SHP77 (cell line): Measurements from ENCODE around the gene FLACC1.
"Not testable (repeated sequence)": the region's sequence is repeated elsewhere in the genome, so short reads cannot be mapped to it uniquely, and the experiment has no call there.

Source experiments
- DNase-seq, 2 experiments: peaks; one replicate each; lab custom pipeline; 2025; lab: John Stamatoyannopoulos, UW

FLACC1 gene

DNA sequence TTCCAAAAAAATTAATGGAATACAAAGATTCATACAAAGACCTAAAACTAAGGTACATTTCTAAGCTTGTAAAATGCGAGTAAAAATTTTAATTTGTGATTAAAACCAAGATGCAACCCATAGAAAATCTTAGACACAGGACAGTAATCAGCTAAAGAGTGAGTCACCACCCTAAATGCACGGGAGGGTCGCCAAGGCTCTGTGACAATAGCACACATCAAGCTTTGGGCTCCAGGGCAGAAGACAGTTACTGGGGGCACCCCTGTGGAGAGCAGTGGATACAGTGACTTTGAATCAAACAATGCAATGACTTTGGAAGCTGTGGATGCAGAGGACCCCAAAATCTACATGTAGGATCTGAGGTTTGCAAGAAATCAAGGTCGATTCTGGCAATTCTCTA is 7.5 kb downstream of the FLACC1 start:
- no peak for DNase-seq

DNA sequence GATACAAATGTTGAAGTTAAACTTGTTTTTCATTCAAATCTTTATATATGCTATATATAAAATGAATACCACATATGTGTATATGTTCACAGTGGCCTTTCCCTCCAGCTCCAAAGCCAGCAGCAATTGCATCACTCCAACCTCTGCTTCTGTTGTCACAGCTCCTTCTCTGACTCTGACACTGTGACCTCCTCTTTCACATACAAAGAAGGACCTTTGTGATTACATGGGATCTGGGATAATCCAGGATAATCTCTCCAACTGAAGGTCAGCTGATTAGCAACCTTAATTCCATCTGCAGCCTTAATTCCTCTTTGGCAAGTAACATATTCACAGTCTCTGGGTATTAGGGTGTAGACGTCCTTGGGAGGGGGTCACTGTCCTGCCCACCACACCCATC is 8.4 kb downstream of the FLACC1 start:
- DNase-seq, result no peak

DNA sequence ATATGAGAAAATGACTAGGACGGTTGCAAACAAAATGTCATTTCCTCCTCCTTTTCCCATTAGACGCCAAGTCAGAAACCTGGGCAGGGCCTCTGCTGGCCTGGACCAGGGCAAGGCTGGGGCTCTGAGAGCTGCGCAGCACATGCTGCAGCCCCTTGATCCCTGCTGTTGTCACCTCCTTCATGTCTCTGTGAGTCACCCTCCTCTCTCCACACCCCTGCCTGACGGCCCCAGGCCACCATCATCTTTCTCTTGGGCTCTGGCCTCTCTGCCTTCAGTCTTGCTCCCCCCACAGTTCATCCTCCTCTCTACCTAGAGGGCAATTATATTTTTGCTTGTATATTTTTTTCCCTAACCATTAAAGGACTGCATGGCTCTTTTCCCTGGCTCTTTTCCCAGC is 10.0 kb downstream of the FLACC1 start:
- no peak for DNase-seq

GRCh38 chr2:201345625-201346213 is 11.4 kb downstream of the FLACC1 start:
- no peak for DNase-seq

DNA sequence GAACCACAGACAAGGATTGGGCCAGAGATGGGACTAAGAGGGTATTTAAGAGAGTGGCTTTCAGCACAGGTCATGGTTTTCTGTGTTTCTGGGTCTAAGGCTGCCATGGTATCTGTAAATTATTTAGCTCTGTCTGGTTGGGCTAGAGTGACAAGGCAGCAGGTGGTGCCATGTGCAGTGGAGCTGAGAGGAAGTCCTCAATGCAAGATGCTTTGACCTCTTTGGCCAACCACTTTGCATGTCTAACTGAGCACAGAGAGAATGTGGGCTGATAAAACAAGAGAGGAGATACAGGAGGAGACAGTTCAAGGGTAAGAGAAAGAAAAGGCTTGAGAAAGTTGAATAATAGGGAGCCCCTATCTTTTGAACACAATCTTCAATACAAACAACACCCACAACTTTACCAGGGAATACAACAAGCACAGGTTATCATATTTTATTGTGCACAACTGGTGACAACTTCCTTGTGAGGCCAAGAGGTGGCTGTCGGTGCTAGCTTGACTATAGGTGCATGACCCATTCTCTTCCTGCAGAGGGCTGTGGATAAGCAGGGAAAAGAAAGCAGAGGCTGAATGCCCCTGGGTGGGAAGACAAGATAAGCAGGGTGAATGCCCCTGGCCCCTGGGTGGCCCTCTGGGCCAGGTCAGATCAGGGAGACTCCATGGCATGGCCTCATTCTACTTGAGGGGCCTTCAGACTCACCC is 12.3 kb downstream of the FLACC1 start:
- DNase-seq, result no peak

- no peak for DNase-seq
Observed at GRCh38 chr2:201343559-201343958, 13.6 kb downstream of the FLACC1 start.

GRCh38 chr2:201342923-201343322 is 14.2 kb downstream of the FLACC1 start:
- DNase-seq, result no peak

DNA sequence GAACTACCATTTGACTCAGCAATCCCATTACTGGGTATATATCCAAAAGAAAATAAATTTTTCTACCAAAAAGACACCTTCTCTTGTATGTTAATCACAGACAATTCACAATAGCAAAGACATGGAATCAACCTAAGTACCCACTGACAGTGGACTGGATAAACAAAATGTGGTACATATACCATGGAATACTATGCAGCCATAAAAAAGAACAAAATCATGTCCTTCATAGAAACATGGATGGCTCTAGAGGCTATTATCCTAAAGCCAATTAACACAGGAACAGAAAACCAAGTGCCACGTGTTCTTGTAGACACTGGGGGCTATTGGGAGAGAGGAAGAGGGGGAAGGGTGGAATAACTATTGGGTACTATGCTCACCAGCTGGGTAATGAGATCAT is 27.7 kb downstream of the FLACC1 start:
- DNase-seq, result no peak

GRCh38 chr2:201327678-201328077 is 29.5 kb downstream of the FLACC1 start:
- no peak for DNase-seq

DNA sequence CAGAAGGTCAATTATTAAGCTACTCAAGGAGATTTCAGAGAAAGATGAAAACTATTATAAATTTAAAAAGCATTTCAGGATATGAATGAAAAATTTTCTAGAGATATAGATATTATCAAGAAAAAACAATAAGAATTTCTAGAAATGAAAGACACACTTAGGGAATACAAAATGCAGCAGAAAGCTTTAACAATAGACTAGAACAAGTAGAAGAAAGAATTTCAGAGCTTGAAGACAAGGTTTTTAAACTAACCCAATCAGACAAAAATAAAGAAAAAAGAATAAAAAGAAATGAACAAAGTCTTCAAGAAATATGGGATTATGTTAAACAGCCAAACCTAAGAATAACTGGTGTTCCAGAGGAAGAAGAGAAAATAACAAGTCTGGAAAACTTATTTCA is 34.4 kb downstream of the FLACC1 start:
- DNase-seq, result no peak

DNA sequence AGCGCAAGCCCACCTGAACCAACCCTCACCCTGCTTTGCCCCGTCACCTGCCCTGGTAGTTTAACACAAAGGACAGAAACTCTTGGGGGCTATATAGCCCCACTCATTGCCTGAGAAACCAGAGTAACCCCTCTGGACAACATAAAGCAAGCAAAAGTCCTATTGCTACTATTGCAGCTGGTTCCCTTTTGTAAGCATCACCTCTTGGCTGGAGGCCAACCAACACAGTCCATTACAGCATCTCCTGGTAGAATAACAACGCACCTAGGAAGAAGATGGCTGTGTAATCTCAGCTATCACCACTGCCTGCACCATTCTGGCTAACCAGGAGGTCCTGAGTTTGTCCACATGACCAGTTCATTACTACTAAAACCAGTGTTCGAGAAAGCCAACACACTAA is 36.4 kb downstream of the FLACC1 start:
- DNase-seq, result peak; percentile 61 to 74

DNA sequence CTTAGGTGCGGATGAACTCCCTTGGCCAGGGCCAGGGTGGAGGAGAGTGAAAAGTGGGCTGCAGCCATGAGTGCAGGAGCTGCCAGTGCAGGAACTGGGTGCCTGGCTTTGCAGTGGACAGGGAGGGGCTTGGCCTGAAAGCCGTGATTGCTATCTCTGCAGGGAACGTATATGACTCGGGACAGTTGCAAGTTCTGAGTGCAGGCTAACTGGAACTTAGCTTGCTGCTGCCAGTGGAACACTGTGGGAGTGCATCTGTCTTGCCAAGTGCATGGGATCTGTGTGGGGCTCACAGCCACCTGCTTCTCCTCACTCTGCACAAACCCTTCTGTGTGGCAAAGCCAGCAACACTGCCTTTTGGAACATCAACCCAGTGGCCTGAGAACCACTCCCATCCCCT is 36.9 kb downstream of the FLACC1 start:
- no peak for DNase-seq

GRCh38 chr2:201319511-201319910 is 37.6 kb downstream of the FLACC1 start:
- DNase-seq, result no peak

DNA sequence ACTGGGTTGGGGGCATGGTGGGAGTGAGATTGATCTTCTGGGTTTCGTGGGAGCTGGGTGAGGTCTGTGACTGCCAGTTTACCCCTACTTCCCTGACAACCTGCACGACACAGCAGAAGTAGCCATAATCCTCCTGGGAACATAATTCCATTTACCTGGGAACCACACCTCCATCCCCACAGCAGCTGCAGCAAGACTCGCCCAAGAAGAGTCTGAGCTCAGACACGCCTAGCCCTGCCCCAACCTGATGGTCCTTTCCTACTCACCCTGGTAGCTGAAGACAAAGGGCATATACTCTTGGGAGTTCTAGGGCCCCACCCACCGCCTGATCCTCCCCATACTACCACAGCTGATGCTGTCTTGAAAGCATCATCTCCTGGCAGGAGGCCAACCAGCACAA is 43.8 kb downstream of the FLACC1 start:
- no peak for DNase-seq

DNA sequence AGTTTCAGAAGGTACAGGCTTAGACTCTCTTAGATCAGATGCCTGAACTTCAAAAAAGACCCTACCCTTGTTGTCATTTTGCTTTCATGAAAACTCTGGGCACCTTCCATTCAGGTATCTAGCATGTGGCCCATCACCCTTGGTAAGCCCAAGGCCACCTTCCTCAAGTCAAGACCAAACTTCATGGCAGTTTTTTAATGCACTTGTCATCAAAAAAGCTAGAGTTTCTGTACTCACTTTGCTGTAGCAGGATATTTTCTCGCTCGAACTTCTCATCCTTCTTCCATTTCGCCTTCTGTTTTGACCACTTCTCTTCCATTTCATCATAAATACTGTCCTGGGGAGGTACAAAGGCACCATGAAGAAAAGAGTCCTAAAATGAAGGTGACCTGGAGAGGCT is 48.2 kb downstream of the FLACC1 start:
- no peak for DNase-seq

DNA sequence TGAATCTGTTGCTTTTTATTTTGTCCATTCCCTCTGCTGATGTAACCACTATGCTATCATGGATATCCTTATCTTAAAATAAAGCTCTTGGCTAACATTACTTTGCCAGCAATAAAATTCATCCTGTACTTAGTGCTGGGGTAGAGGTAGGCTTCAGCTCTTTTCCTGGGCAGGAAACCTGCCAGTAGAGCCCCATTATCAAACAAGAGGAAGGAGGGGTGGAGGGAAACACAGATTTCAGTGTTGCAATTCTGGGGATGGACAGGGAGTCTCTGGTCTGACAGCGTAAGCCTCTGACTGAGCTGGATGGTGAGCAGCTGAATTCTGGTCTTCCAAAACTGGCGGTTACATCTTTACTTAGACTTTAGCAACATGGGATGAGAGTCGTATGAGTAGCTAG is 49.3 kb downstream of the FLACC1 start:
- no peak for DNase-seq

- DNase-seq, result not testable (repeated sequence)
Observed at GRCh38 chr2:201299929-201300328, 57.2 kb downstream of the FLACC1 start.

DNA sequence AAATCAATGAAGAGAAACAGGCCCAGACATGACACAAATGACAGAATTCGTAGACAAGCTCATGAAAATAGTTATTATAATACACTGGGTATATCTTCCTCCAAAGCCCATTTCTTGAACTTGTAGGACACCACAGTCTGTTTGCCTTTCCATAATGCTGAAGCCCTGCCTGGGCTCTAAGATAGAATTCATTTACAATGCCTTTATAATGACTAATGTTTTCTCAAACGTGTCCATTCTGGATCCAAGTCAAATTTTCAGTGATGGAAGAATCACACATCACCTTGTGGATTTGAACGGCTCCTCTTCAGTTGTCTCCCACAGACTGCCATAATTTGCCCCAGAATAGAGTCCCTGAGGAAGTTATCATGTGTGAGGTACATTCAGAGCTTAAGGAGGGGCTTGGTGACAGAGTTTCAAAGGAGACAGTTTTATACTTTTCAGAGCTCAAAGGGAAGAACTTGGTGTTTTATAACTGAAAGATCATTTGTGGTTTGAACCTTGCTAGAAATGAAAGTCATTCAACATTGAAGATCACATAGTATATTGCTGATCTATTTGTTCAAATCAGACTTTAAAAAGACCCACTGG is 58.6 kb downstream of the FLACC1 start:
- DNase-seq, result no peak

DNA sequence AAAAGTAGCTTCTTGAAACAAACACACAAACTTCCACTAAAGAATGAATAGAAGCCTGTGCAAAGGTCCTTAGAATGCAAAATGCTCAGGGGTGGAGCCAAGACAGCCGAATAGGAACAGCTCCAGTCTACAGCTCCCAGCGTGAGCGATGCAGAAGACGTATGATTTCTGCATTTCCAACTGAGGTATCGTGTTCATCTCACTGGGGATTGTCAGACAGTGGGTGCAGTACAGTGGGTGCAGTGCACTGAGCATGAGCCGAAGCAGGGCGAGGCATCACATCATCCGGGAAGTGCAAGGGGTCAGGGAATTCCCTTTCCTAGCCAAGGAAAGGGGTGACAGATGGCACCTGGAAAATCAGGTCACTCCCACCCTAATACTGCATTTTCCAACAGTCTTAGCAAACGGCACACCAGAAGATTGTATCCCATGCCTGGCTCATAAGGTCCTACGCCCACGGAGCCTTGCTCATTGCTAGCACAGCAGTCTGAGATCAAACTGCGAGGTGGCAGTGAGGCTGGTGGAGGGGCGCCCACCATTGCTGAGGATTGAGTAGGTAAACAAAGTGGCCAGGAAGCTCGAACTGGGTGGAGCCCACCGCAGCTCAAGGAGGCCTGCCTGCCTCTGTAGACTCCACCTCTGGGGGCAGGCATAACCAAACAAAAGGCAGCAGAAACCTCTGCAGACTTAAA is 66.5 kb downstream of the FLACC1 start:
- DNase-seq, result not testable (repeated sequence)

- no peak for DNase-seq
Observed at GRCh38 chr2:201285499-201285898, 71.6 kb downstream of the FLACC1 start.

- DNase-seq, result no peak
Observed at GRCh38 chr2:201280191-201281040, 76.7 kb downstream of the FLACC1 start.

DNA sequence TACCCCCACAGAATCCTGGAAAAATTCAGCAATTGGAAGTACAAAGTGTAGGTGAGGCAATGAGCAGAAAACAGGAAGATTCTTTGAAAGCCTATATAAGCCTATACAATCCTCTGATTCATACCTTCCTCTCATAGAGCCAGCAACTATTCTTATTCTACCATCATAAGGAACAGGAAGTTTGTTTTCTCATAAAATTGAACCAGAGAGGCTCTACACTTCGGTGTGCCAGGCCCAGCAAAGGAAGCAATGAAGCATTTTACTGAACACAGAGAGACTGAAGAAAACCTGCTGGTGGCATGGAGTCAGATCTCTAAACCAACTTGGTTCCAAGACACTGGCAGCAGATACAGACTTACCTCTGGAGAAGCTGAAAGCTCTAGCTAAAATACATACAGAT is 78.1 kb downstream of the FLACC1 start:
- DNase-seq, result no peak
